Cardiac muscle cell (in vitro differentiated cells and primary cell): Measurements from ENCODE around the gene TAF6. TPM values are rescaled to one million over a fixed set of nuclear protein-coding genes. Genes with fewer than 3 reads are reported as not detected.
A peak's percentile ranks its signal among the peaks of the same experiment; 100 is the strongest.

ENCODE experiments used
- DNase-seq, 2 donors: peaks; one replicate each; pipeline versions ENCODE4 v3.0.0 to v3.0.0-alpha.2; 2010 to 2017; ENCODE audit warnings: low read depth in 1 of 2, low spot score in 1 of 2
- H3K27ac ChIP-seq: fragments of 200-600 bp; sonication (generic); 2 replicates; pipeline ENCODE4 v1.5.1; 2016
- H3K27me3 ChIP-seq: fragments of 200-600 bp; sonication (generic); 2 replicates; pipeline ENCODE4 v1.6.0; 2016; ENCODE audit warnings: control low read depth
- H3K36me3 ChIP-seq: fragments of 200-600 bp; sonication (generic); 2 replicates; pipeline ENCODE4 v1.5.1; 2016; ENCODE audit warnings: control low read depth
- H3K4me1 ChIP-seq: fragments of 200-600 bp; sonication (generic); 2 replicates; pipeline ENCODE4 v1.8.1; 2017; ENCODE audit warnings: low read depth, mild to moderate bottlenecking, mixed run types
- H3K4me3 ChIP-seq: fragments of 200-600 bp; sonication (generic); 2 replicates; pipeline ENCODE4 v1.5.1; 2016; ENCODE audit warnings: mild to moderate bottlenecking
- H3K9me3 ChIP-seq: fragments of 200-600 bp; sonication (generic); 2 replicates; pipeline ENCODE4 v1.5.1; 2017; ENCODE audit warnings: low read depth, mild to moderate bottlenecking, control low read depth
- CTCF ChIP-seq: IDR thresholded peaks from 2 replicates; pipeline ENCODE4 v1.5.1; 2012; ENCODE audit warnings: low read depth, mild to moderate bottlenecking, low read length
- polyA plus RNA-seq: library from polyadenylated mRNA; unstranded; fragments of >200 nt; fragmentation: Nextera tagmentation; extraction: Ambion mirVana; gene quantifications from 2 replicates; pipeline ENCODE4 v1.2.1, GENCODE V29; 2016
- total RNA-seq: library from RNA; depleted of rRNA; stranded (reverse); fragments of >200 nt; gene quantifications from 2 replicates; pipeline ENCODE4 v1.2.3, GENCODE V29; 2016

The TAF6 gene
- total and polyA plus RNA-seq, 2 experiments from 2014 or later = 99.4 to 163 TPM

GRCh38 chr7:100119970-100120732 is 993 bp upstream of the TAF6 start:
- no peaks in the 10 kb centered on the region for H3K36me3 ChIP-seq
- no peaks in the 10 kb centered on the region for H3K9me3 ChIP-seq
- peaks cover 8% of the 10 kb centered on the region for H3K4me1 ChIP-seq
- peak overlapping the region; percentile 88 for H3K4me3 ChIP-seq
- DNase-seq = peak; percentile 69 to 72
- peak overlapping the region; percentile 95 for H3K27ac ChIP-seq
- TF ChIP-seq CTCF = no peak
- no peaks in the 10 kb centered on the region for H3K27me3 ChIP-seq

GRCh38 chr7:100118388-100119071 is 628 bp downstream of the TAF6 start:
- H3K36me3 ChIP-seq = no peaks in the 10 kb centered on the region
- DNase-seq = no peak
- H3K27me3 ChIP-seq = no peaks in the 10 kb centered on the region
- peak overlapping the region; percentile 95 for H3K27ac ChIP-seq
- H3K4me3 ChIP-seq = peak overlapping the region; percentile 88
- H3K4me1 ChIP-seq = peaks cover 8% of the 10 kb centered on the region
- TF ChIP-seq CTCF = no peak
- no peaks in the 10 kb centered on the region for H3K9me3 ChIP-seq

- peaks cover 17% of the 10 kb centered on the region for H3K36me3 ChIP-seq
- no peaks in the 10 kb centered on the region for H3K27me3 ChIP-seq
- H3K9me3 ChIP-seq = no peaks in the 10 kb centered on the region
- peaks cover under 1% of the 10 kb centered on the region for H3K4me1 ChIP-seq
- no peak overlapping the region for H3K27ac ChIP-seq
- no peak for TF ChIP-seq CTCF
- DNase-seq = no peak
- no peak overlapping the region for H3K4me3 ChIP-seq
These were observed 4.1 kb downstream of the TAF6 start for GRCh38 chr7:100115026-100115425.

GRCh38 chr7:100111914-100112313 is 7.2 kb downstream of the TAF6 start:
- no peak for DNase-seq
- no peak overlapping the region for H3K27ac ChIP-seq
- peaks cover 27% of the 10 kb centered on the region for H3K36me3 ChIP-seq
- no peaks in the 10 kb centered on the region for H3K4me1 ChIP-seq
- no peaks in the 10 kb centered on the region for H3K9me3 ChIP-seq
- H3K27me3 ChIP-seq = no peaks in the 10 kb centered on the region
- H3K4me3 ChIP-seq = no peak overlapping the region
- no peak for TF ChIP-seq CTCF

GRCh38 chr7:100111156-100111555 is 8.0 kb downstream of the TAF6 start:
- H3K9me3 ChIP-seq = no peaks in the 10 kb centered on the region

More at GRCh38 chr7:100111156-100111555, 8.0 kb downstream of the TAF6 start:
- Histone ChIP-seq H3K27ac (no peak overlapping the region), H3K4me3 (no peak overlapping the region), H3K27me3 (no peaks in the 10 kb centered on the region), H3K36me3 (peaks cover 32% of the 10 kb centered on the region), H3K4me1 (no peaks in the 10 kb centered on the region)
- no peak for TF ChIP-seq CTCF
- DNase-seq = no peak
